Liver (tissue), 3 donors: ENCODE measurements around the gene TAS2R4.
"Not testable (repeated sequence)": the region's sequence is repeated elsewhere in the genome, so short reads cannot be mapped to it uniquely, and the experiment has no call there.

Experiments
- ATF3 ChIP-seq: IDR thresholded peaks from 2 replicates; pipeline ENCODE4 v1.6.1; 2016; ENCODE audit warnings: antibody characterized with exemption
- CTCF ChIP-seq: fragments of 150-350 bp; IDR thresholded peaks from 2 replicates; pipeline ENCODE4 v1.5.1; 2017; ENCODE audit warnings: improper control_type of control experiment, low read depth, low read length; ENCODE audit not compliant: missing input control
- EGR1 ChIP-seq, 2 donors: IDR thresholded peaks; 2 replicates each; pipeline ENCODE4 v1.6.1; 2016 to 2018; ENCODE audit warnings: antibody characterized with exemption in 2 of 2, low read depth in 2 of 2
- FOXA2 ChIP-seq: IDR thresholded peaks from 2 replicates; pipeline ENCODE4 v1.6.1; 2016; ENCODE audit warnings: antibody characterized with exemption
- GABPA ChIP-seq, 2 donors: IDR thresholded peaks in 1 of 2; conservative IDR thresholded peaks in 1 of 2; 2 replicates each; pipeline ENCODE4 v1.6.1; 2016; ENCODE audit warnings: antibody characterized with exemption in 2 of 2, mild to moderate bottlenecking in 1 of 2, moderate library complexity in 1 of 2
- JUND ChIP-seq, 2 donors: IDR thresholded peaks; 2 replicates each; pipeline ENCODE4 v1.6.1; 2016; ENCODE audit warnings: antibody characterized with exemption in 2 of 2
- RAD21 ChIP-seq, 2 donors: IDR thresholded peaks; 2 replicates each; pipeline ENCODE4 v1.6.1; 2016; ENCODE audit warnings: antibody characterized with exemption in 2 of 2, mild to moderate bottlenecking in 2 of 2
- REST ChIP-seq: IDR thresholded peaks from 2 replicates; pipeline ENCODE4 v1.6.1; 2016; ENCODE audit warnings: antibody characterized with exemption, mild to moderate bottlenecking
- SP1 ChIP-seq: IDR thresholded peaks from 2 replicates; pipeline ENCODE4 v1.6.1; 2018; ENCODE audit warnings: antibody characterized with exemption, mild to moderate bottlenecking
- TAF1 ChIP-seq: conservative IDR thresholded peaks from 2 replicates; pipeline ENCODE4 v1.6.1; 2016; ENCODE audit warnings: antibody characterized with exemption, mild to moderate bottlenecking
- YY1 ChIP-seq: IDR thresholded peaks from 2 replicates; pipeline ENCODE4 v1.6.1; 2016; ENCODE audit warnings: antibody characterized with exemption, mild to moderate bottlenecking
- TF ChIP-seq, protein P1 (sequence below): IDR thresholded peaks from 2 replicates; pipeline ENCODE4 v1.6.1; 2016; ENCODE audit warnings: antibody characterized with exemption
- TF ChIP-seq, protein P2 (sequence below): IDR thresholded peaks from 2 replicates; pipeline ENCODE4 v1.6.1; 2016; ENCODE audit warnings: antibody characterized with exemption
- donor health status: healthy.
- donor health status: healthy.

DNA sequence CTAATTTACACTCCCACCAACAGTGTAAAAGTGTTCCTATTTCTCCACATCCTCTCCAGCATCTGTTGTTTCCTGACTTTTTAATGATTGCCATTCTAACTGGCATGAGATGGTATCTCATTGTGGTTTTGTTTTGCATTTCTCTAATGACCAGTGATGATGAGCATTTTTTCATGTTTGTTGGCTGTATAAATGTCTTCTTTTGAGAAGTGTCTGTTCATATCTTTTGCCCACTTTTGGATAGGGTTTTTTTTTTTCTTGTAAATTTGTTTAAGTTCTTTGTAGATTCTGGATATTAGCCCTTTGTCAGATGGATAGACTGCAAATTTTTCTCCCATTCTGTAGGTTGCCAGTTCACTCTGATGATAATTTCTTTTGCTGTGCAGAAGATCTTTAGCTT, 46.0 kb downstream of the TAS2R4 start:
- not testable (repeated sequence) for TF ChIP-seq CTCF; REST; ATF3; RAD21 (IDR thresholded peaks at IDR 0.05); JUND (IDR thresholded peaks at IDR 0.05); YY1; SP1; GABPA (IDR thresholded peaks at IDR 0.05 in 1 of 2, conservative IDR thresholded peaks at IDR 0.05 in 1 of 2); TAF1; FOXA2; EGR1 (IDR thresholded peaks at IDR 0.05; ENCODE audit: low read depth in 2 of 2)
- TF ChIP-seq, protein P1, sequence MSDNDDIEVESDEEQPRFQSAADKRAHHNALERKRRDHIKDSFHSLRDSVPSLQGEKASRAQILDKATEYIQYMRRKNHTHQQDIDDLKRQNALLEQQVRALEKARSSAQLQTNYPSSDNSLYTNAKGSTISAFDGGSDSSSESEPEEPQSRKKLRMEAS = not testable (repeated sequence)
- TF ChIP-seq, protein P2, sequence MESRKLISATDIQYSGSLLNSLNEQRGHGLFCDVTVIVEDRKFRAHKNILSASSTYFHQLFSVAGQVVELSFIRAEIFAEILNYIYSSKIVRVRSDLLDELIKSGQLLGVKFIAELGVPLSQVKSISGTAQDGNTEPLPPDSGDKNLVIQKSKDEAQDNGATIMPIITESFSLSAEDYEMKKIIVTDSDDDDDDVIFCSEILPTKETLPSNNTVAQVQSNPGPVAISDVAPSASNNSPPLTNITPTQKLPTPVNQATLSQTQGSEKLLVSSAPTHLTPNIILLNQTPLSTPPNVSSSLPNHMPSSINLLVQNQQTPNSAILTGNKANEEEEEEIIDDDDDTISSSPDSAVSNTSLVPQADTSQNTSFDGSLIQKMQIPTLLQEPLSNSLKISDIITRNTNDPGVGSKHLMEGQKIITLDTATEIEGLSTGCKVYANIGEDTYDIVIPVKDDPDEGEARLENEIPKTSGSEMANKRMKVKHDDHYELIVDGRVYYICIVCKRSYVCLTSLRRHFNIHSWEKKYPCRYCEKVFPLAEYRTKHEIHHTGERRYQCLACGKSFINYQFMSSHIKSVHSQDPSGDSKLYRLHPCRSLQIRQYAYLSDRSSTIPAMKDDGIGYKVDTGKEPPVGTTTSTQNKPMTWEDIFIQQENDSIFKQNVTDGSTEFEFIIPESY = not testable (repeated sequence)
